OCI-LY1 (cell line): Measurements from ENCODE around the gene RXFP2.

Experiments used
- H2AFZ ChIP-seq: fragments of 200-600 bp; sonication (generic), shearing (Covaris generic); 2 replicates; pipeline ENCODE4 v1.6.0; 2014; ENCODE audit warnings: antibody characterized with exemption, mild to moderate bottlenecking, low read length
- H3F3A ChIP-seq: fragments of 200-600 bp; sonication (generic), shearing (Covaris generic); 2 replicates; pipeline ENCODE4 v1.6.0; 2014; ENCODE audit warnings: mild to moderate bottlenecking, antibody characterized with exemption, low read length, moderate library complexity; ENCODE audit not compliant: insufficient read depth
- H3K27ac ChIP-seq: fragments of 200-600 bp; sonication (generic); 2 replicates; pipeline ENCODE4 v1.5.1; 2014; ENCODE audit warnings: low read length, mixed run types, mild to moderate bottlenecking, low read depth; ENCODE audit not compliant: poor library complexity, severe bottlenecking
- H3K27me3 ChIP-seq: fragments of 200-600 bp; sonication (generic); 2 replicates; pipeline ENCODE4 v1.6.0; 2014; ENCODE audit warnings: antibody characterized with exemption, mild to moderate bottlenecking, low read length, moderate library complexity; ENCODE audit not compliant: insufficient read depth
- H3K36me3 ChIP-seq: fragments of 200-600 bp; sonication (generic); 2 replicates; pipeline ENCODE4 v1.6.1; 2014; ENCODE audit warnings: mild to moderate bottlenecking, antibody characterized with exemption, low read length, moderate library complexity, mixed read lengths; ENCODE audit not compliant: insufficient read depth
- H3K4me1 ChIP-seq: fragments of 200-600 bp; sonication (generic); 2 replicates; pipeline ENCODE4 v1.5.1; 2014; ENCODE audit warnings: mild to moderate bottlenecking, low read length, moderate library complexity; ENCODE audit not compliant: insufficient read depth, severe bottlenecking
- H3K4me2 ChIP-seq: fragments of 200-600 bp; sonication (generic), shearing (Covaris generic); 2 replicates; pipeline ENCODE4 v1.6.1; 2014; ENCODE audit warnings: low read length
- H3K4me3 ChIP-seq: fragments of 200-600 bp; sonication (generic); 2 replicates; pipeline ENCODE4 v1.5.1; 2014; ENCODE audit warnings: low read length, low read depth, mild to moderate bottlenecking, mixed read lengths; ENCODE audit not compliant: poor library complexity, severe bottlenecking
- H3K79me2 ChIP-seq: fragments of 200-600 bp; shearing (Covaris generic); 2 replicates; pipeline ENCODE4 v1.6.1; 2016; ENCODE audit warnings: mixed run types, low read length, mixed read lengths; ENCODE audit not compliant: insufficient read depth
- H3K9ac ChIP-seq: fragments of 200-600 bp; sonication (generic), shearing (Covaris generic); 2 replicates; pipeline ENCODE4 v1.6.1; 2014; ENCODE audit warnings: mild to moderate bottlenecking, low read length, mixed read lengths
- H3K9me2 ChIP-seq: fragments of 200-600 bp; sonication (generic), shearing (Covaris generic); 2 replicates; pipeline ENCODE4 v1.6.1; 2014; ENCODE audit warnings: low read depth, mild to moderate bottlenecking, low read length, mixed read lengths
- H3K9me3 ChIP-seq: fragments of 200-600 bp; shearing (Covaris generic); 2 replicates; pipeline ENCODE4 v1.6.1; 2014; ENCODE audit warnings: low read length, mixed read lengths
- H4K20me1 ChIP-seq: fragments of 200-600 bp; sonication (generic), shearing (Covaris generic); 2 replicates; pipeline ENCODE4 v1.6.0; 2016; ENCODE audit warnings: mild to moderate bottlenecking, low read length; ENCODE audit not compliant: insufficient read depth
- CTCF ChIP-seq: fragments of 200-600 bp; sonication (generic), shearing (Covaris generic); IDR thresholded peaks from 2 replicates; pipeline ENCODE4 v1.5.1; 2017; ENCODE audit warnings: mild to moderate bottlenecking, antibody characterized with exemption, low read length, moderate library complexity, mixed read lengths
- EZH2 ChIP-seq: fragments of 200-600 bp; sonication (generic), shearing (Covaris generic); IDR thresholded peaks from 2 replicates; pipeline ENCODE4 v1.8.0; 2017; ENCODE audit warnings: borderline replicate concordance, mixed run types, mild to moderate bottlenecking, antibody characterized with exemption, low read length, moderate library complexity, mixed read lengths

RXFP2 gene

GRCh38 chr13:31756346-31756745, 17.0 kb downstream of the RXFP2 start:
- TF ChIP-seq CTCF (no peak), EZH2 (no peak)
- no peak overlapping the region for H3K4me3 ChIP-seq
- H3K4me1 ChIP-seq, result no peaks in the 10 kb centered on the region
- no peaks in the 10 kb centered on the region for H3K36me3 ChIP-seq
- 0 out of 2 replicates have a peak, but pooled peaks cover 4% of the 10 kb centered on the region for H3K27me3 ChIP-seq
- H3F3A ChIP-seq, result no peaks in the 10 kb centered on the region
- H3K27ac ChIP-seq, result no peak overlapping the region
- no peaks in the 10 kb centered on the region for H3K9me2 ChIP-seq
- no peaks in the 10 kb centered on the region for H4K20me1 ChIP-seq
- H2AFZ ChIP-seq, result no peak overlapping the region
- no peaks in the 10 kb centered on the region for H3K9me3 ChIP-seq
- no peaks in the 10 kb centered on the region for H3K79me2 ChIP-seq
- H3K9ac ChIP-seq, result no peak overlapping the region
- H3K4me2 ChIP-seq, result no peak overlapping the region

- Histone ChIP-seq H3K27me3 (no peaks in the 10 kb centered on the region), H3K36me3 (no peaks in the 10 kb centered on the region), H3K9ac (no peak overlapping the region), H3K4me2 (no peak overlapping the region), H2AFZ (no peak overlapping the region), H4K20me1 (no peaks in the 10 kb centered on the region), H3K4me1 (no peaks in the 10 kb centered on the region), H3K27ac (no peak overlapping the region), H3K4me3 (no peak overlapping the region), H3K79me2 (no peaks in the 10 kb centered on the region), H3F3A (no peaks in the 10 kb centered on the region), H3K9me3 (no peaks in the 10 kb centered on the region), H3K9me2 (no peaks in the 10 kb centered on the region)
- TF ChIP-seq EZH2 (no peak), CTCF (no peak)
These were observed 22.6 kb downstream of the RXFP2 start for GRCh38 chr13:31761951-31762350.

GRCh38 chr13:31764556-31764955, 25.2 kb downstream of the RXFP2 start:
- no peaks in the 10 kb centered on the region for H3K9me2 ChIP-seq
- TF ChIP-seq EZH2 (no peak), CTCF (no peak)
- H3K27ac ChIP-seq, result no peak overlapping the region
- no peak overlapping the region for H3K9ac ChIP-seq
- H3K27me3 ChIP-seq, result no peaks in the 10 kb centered on the region
- no peaks in the 10 kb centered on the region for H3F3A ChIP-seq
- H3K4me1 ChIP-seq, result no peaks in the 10 kb centered on the region
- no peaks in the 10 kb centered on the region for H3K9me3 ChIP-seq
- no peak overlapping the region for H3K4me2 ChIP-seq
- no peaks in the 10 kb centered on the region for H3K79me2 ChIP-seq
- H3K36me3 ChIP-seq, result no peaks in the 10 kb centered on the region
- H3K4me3 ChIP-seq, result no peak overlapping the region
- H2AFZ ChIP-seq, result no peak overlapping the region
- no peaks in the 10 kb centered on the region for H4K20me1 ChIP-seq
